H1 (cell line): Measurements from ENCODE around the gene CHCHD6. TPM values are rescaled to one million over a fixed set of nuclear protein-coding genes. Genes with fewer than 3 reads are reported as not detected.

Experiments
- CTCF ChIA-PET: fragments of 300-600 bp; sonication (Branson Sonifier 250); formaldehyde crosslinking; loops from one replicate; lab custom pipeline; 2021; ENCODE audit not compliant: partially characterized antibody; lab: Charles Lee
- POLR2A ChIA-PET: fragments of 300-600 bp; sonication (Branson Sonifier 250); formaldehyde crosslinking; loops from one replicate; lab custom pipeline; 2021; ENCODE audit warnings: inconsistent platforms; ENCODE audit not compliant: partially characterized antibody; lab: Charles Lee
- DNase-seq, 2 experiments: peaks; one replicate each; pipeline versions ENCODE4 v3.0.0 to v3.0.0-alpha.2; 2010 to 2022; ENCODE audit warnings: low spot score in 2 of 2, low read depth in 1 of 2, mixed read lengths in 1 of 2
- FAIRE-seq: peaks from 2 replicates; lab custom pipeline; 2011; peaks lifted over from hg19 to GRCh38; lab: Jason Lieb, UNC
- H2AFZ ChIP-seq: 2 replicates; pipeline ENCODE4 v1.8.1; 2012; ENCODE audit warnings: low read length, inconsistent platforms
- H2AK5ac ChIP-seq: 2 replicates; pipeline ENCODE4 v1.6.1; 2013; ENCODE audit warnings: low read depth, low read length
- H2BK120ac ChIP-seq: replicated peaks from 2 replicates; pipeline ENCODE3; 2013; ENCODE audit warnings: low read depth, low read length, inconsistent platforms
- H2BK12ac ChIP-seq: 2 replicates; pipeline ENCODE4 v1.6.1; 2013; ENCODE audit warnings: low read depth, low read length
- H2BK15ac ChIP-seq: 2 replicates; pipeline ENCODE4 v1.6.1; 2013; ENCODE audit warnings: low read length
- H2BK20ac ChIP-seq: 2 replicates; pipeline ENCODE4 v1.6.1; 2013; ENCODE audit warnings: low read length
- H2BK5ac ChIP-seq: 2 replicates; pipeline ENCODE4 v1.6.1; 2013; ENCODE audit warnings: low read depth, low read length
- H3K14ac ChIP-seq: 2 replicates; pipeline ENCODE4 v1.6.1; 2013; ENCODE audit warnings: inconsistent platforms; ENCODE audit not compliant: insufficient read length
- H3K18ac ChIP-seq: 2 replicates; pipeline ENCODE4 v1.6.1; 2013; ENCODE audit warnings: low read length; ENCODE audit errors: extremely low read depth
- H3K23ac ChIP-seq: 2 replicates; pipeline ENCODE4 v1.6.1; 2013; ENCODE audit warnings: inconsistent platforms; ENCODE audit not compliant: insufficient read length
- H3K23me2 ChIP-seq: 2 replicates; pipeline ENCODE4 v1.6.1; 2013; ENCODE audit warnings: low read depth, low read length
- H3K27ac ChIP-seq: 2 replicates; pipeline ENCODE4 v1.6.1; 2011; ENCODE audit warnings: low read depth, low read length, inconsistent platforms
- H3K27me3 ChIP-seq, 4 experiments: replicated peaks in 1 of 4; 1 replicate in 1 of 4; 2 replicates in 3 of 4; pipeline versions ENCODE4 v1.6.1 to v1.8.1; 2011 to 2013; ENCODE audit warnings: low read length in 3 of 4, mild to moderate bottlenecking in 3 of 4, inconsistent platforms in 2 of 4, mixed read lengths in 2 of 4, moderate library complexity in 1 of 4; ENCODE audit not compliant: control insufficient read depth in 3 of 4, insufficient read depth in 3 of 4; ENCODE audit errors: extremely low read depth in 1 of 4
- H3K36me3 ChIP-seq, 4 experiments: 2 replicates each; pipeline versions ENCODE4 v1.6.1 to v1.8.1; 2011 to 2013; ENCODE audit warnings: mild to moderate bottlenecking in 4 of 4, low read length in 3 of 4, moderate library complexity in 2 of 4, control low read depth in 1 of 4, inconsistent platforms in 1 of 4; ENCODE audit not compliant: insufficient read depth in 4 of 4, control insufficient read depth in 2 of 4
- H3K4ac ChIP-seq: replicated peaks from 2 replicates; pipeline ENCODE3; 2013; ENCODE audit warnings: low read length, low read depth, mixed read lengths, inconsistent platforms; ENCODE audit not compliant: insufficient read length
- H3K4me1 ChIP-seq, 4 experiments: replicated peaks in 1 of 4; 1 replicate in 1 of 4; 2 replicates in 3 of 4; pipeline versions ENCODE4 v1.6.1 to v1.8.1; 2011 to 2013; ENCODE audit warnings: low read length in 3 of 4, inconsistent platforms in 2 of 4, mixed read lengths in 1 of 4; ENCODE audit not compliant: insufficient read depth in 4 of 4, control insufficient read depth in 3 of 4
- H3K4me2 ChIP-seq, 2 experiments: 2 replicates each; pipeline versions ENCODE4 v1.6.1 to v1.8.1; 2011 to 2013; ENCODE audit warnings: low read depth in 2 of 2, low read length in 2 of 2, control low read depth in 1 of 2, inconsistent platforms in 1 of 2, mild to moderate bottlenecking in 1 of 2; ENCODE audit not compliant: insufficient read depth in 1 of 2
- H3K4me3 ChIP-seq, 4 experiments: fragments of 200-600, 300-600 bp in 1 of 4; sonication (generic), shearing (Covaris generic), sonication (Bioruptor Twin) in 1 of 4; 2 replicates each; pipeline versions ENCODE4 v1.5.1 to v1.8.1; 2011 to 2016; ENCODE audit warnings: low read length in 4 of 4, low read depth in 3 of 4, control low read depth in 2 of 4, inconsistent platforms in 2 of 4, mild to moderate bottlenecking in 2 of 4, mixed read lengths in 1 of 4, moderate library complexity in 1 of 4; ENCODE audit not compliant: insufficient read depth in 2 of 4; ENCODE audit errors: extremely low read depth in 1 of 4
- H3K56ac ChIP-seq: replicated peaks from 2 replicates; pipeline ENCODE3; 2013; ENCODE audit warnings: low read depth, mild to moderate bottlenecking, mixed read lengths, low read length, inconsistent platforms; ENCODE audit not compliant: insufficient read length
- H3K79me1 ChIP-seq: 2 replicates; pipeline ENCODE4 v1.6.1; 2013; ENCODE audit warnings: low read depth, low read length, control low read depth
- H3K79me2 ChIP-seq, 2 experiments: 2 replicates each; pipeline versions ENCODE4 v1.6.1 to v1.8.1; 2012 to 2013; ENCODE audit warnings: low read length in 2 of 2, mild to moderate bottlenecking in 2 of 2, inconsistent platforms in 1 of 2; ENCODE audit not compliant: insufficient read depth in 2 of 2, control insufficient read depth in 1 of 2
- H3K9ac ChIP-seq, 4 experiments: replicated peaks in 1 of 4; 1 replicate in 1 of 4; 2 replicates in 3 of 4; pipeline versions ENCODE4 v1.6.1 to v1.8.1; 2011 to 2013; ENCODE audit warnings: low read depth in 3 of 4, low read length in 3 of 4, control low read depth in 2 of 4, mild to moderate bottlenecking in 2 of 4, moderate library complexity in 2 of 4, inconsistent platforms in 1 of 4; ENCODE audit errors: extremely low read depth in 1 of 4
- H3K9me3 ChIP-seq, 2 experiments: 2 replicates each; pipeline versions ENCODE4 v1.6.1 to v1.8.1; 2012 to 2013; ENCODE audit warnings: mild to moderate bottlenecking in 2 of 2, moderate library complexity in 2 of 2, control low read depth in 1 of 2, inconsistent platforms in 1 of 2, low read depth in 1 of 2, low read length in 1 of 2, mixed read lengths in 1 of 2; ENCODE audit not compliant: insufficient read depth in 2 of 2
- H4K20me1 ChIP-seq, 2 experiments: replicated peaks in 1 of 2; 2 replicates each; pipeline versions ENCODE3 to v1.8.1; 2011 to 2013; ENCODE audit warnings: inconsistent platforms in 2 of 2, low read length in 2 of 2, mild to moderate bottlenecking in 1 of 2; ENCODE audit not compliant: insufficient read depth in 2 of 2, control insufficient read depth in 1 of 2
- H4K5ac ChIP-seq: 2 replicates; pipeline ENCODE4 v1.6.1; 2013; ENCODE audit warnings: low read length, low read depth, mixed read lengths, inconsistent platforms; ENCODE audit not compliant: insufficient read length
- H4K8ac ChIP-seq: 2 replicates; pipeline ENCODE4 v1.8.0; 2013; ENCODE audit warnings: mild to moderate bottlenecking, moderate library complexity, low read length, inconsistent platforms; ENCODE audit not compliant: insufficient read depth; ENCODE audit errors: extremely low read depth
- H4K91ac ChIP-seq: replicated peaks from 2 replicates; pipeline ENCODE3; 2013; ENCODE audit warnings: low read length, mixed read lengths, inconsistent platforms; ENCODE audit not compliant: insufficient read length
- ZNF274 ChIP-seq: IDR thresholded peaks from 2 replicates; pipeline ENCODE4 v1.7.0; 2012; ENCODE audit warnings: low read length, borderline replicate concordance; ENCODE audit errors: extremely low read depth
- WGBS, 2 experiments: shearing (Covaris generic) in 1 of 2; methylation state at CpG; one replicate each; pipeline versions ENCODE4 v1.1.6 to v1.1.7; 2013 to 2015; ENCODE audit warnings: low lambda C conversion rate in 2 of 2, mixed read lengths in 2 of 2, inconsistent platforms in 1 of 2, low coverage in 1 of 2, missing lambda C conversion rate in 1 of 2; ENCODE audit not compliant: insufficient replicate concordance in 2 of 2, insufficient coverage in 1 of 2, insufficient read length in 1 of 2; ENCODE audit errors: extremely low coverage in 1 of 2, missing lambda C conversion rate in 1 of 2; 5-methylcytosine and 5-hydroxymethylcytosine counted together
- polyA plus RNA-seq, 7 experiments: library from polyadenylated mRNA; depleted of rRNA in 3 of 7; stranded (reverse) in 5 of 7; unstranded in 2 of 7; fragments of >200 nt in 5 of 7; fragments of 200-250 nt in 2 of 7; gene quantifications; 1 replicate in 5 of 7; 2 replicates in 1 of 7; 4 replicates in 1 of 7; pipeline versions ENCODE4 v1.2.1 to v1.2.3, GENCODE V29; 2011 to 2013; ENCODE audit warnings: missing spikeins in 2 of 7, mixed read lengths in 2 of 7
- total RNA-seq: library from RNA; stranded (reverse); fragmentation: NEBNext Ultra II Directional; extraction: Animal tissue kit (Norgen Biotek cat#: 25700); gene quantifications from 2 replicates; pipeline ENCODE4 v1.2.1, GENCODE V29; 2021
- TF ChIP-seq, protein P1 (sequence below): IDR thresholded peaks from 2 replicates; pipeline ENCODE4 v1.6.1; 2011; ENCODE audit warnings: low read length, improper control_type of control experiment

Gene CHCHD6
- total and polyA plus RNA-seq, 2 of the 8 experiments (the other 6 are each of a cell fraction or from before 2014, with no cell fraction given) = 32.4 to 37.6 TPM

DNA sequence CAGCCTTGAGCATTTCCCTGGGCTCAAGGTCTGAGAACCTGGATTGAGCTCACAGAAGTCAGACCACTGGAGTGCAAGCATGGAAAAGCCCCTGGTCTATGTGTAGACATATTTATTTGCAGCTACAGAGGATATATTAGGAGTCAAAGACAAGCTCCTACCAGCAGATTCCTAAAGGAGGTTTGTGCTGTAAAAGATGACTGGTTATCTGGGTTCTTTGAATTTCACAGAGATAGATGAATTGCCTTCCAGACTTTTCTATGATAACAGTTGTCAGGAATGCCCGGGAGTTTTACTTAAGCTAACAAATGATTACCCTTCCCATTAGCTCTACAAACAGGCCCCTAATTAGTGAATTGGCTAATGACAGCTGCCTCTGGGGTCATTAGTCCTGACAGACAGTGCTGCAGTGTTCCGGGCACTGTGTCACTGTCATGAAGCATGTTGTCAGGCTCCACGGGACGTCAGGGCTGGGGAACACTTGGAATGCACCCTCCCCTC is 230.0 kb downstream of the CHCHD6 start:
- Histone ChIP-seq H2BK20ac (no peak overlapping the region), H3K79me2 (no peaks in the 10 kb centered on the region), H3K23ac (no peak overlapping the region), H3K9ac (no peak overlapping the region), H2BK15ac (no peak overlapping the region), H3K18ac (no peak overlapping the region), H3K4me2 (no peak overlapping the region), H2BK12ac (no peak overlapping the region), H3K27ac (no peak overlapping the region), H4K5ac (no peak overlapping the region), H3K4me1 (no peaks in the 10 kb centered on the region), H3K4me3 (no peak overlapping the region), H3K23me2 (no peaks in the 10 kb centered on the region), H3K27me3 (no peaks in the 10 kb centered on the region), H2BK120ac (no peak overlapping the region), H4K91ac (no peak overlapping the region), H4K8ac (no peak overlapping the region), H3K36me3 (no peaks in the 10 kb centered on the region), H3K56ac (no peak overlapping the region), H3K4ac (no peak overlapping the region), H2AFZ (no peak overlapping the region), H3K79me1 (peaks cover 4% of the 10 kb centered on the region; the same call in 1 of the 2 replicates), H2BK5ac (no peak overlapping the region), H2AK5ac (no peak overlapping the region), H4K20me1 (no peaks in the 10 kb centered on the region), H3K9me3 (no peaks in the 10 kb centered on the region), H3K14ac (no peak overlapping the region)
- TF ChIP-seq, protein P1, sequence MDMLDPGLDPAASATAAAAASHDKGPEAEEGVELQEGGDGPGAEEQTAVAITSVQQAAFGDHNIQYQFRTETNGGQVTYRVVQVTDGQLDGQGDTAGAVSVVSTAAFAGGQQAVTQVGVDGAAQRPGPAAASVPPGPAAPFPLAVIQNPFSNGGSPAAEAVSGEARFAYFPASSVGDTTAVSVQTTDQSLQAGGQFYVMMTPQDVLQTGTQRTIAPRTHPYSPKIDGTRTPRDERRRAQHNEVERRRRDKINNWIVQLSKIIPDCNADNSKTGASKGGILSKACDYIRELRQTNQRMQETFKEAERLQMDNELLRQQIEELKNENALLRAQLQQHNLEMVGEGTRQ = no peak
- no peak for TF ChIP-seq ZNF274
- DNase-seq = no peak
- FAIRE-seq = no peak
- ChIA-PET CTCF (interaction anchor here (0.8 kb wide), 2 partner anchors 10 to 69 kb away, joined by 3 to 4 read pairs; no protein-coding TSS in a partner anchor), POLR2A (interaction anchor here (1.1 to 1.4 kb wide), 2 partner anchors 13 to 18 kb away, joined by 3 read pairs; no protein-coding TSS in a partner anchor)
- 77% methylated on average over 4 of the region's 4 CpGs; no CpG with 5 or more reads in 1 of the 2 experiments for WGBS, 2 experiments
